ENCODE measurements around the gene AQP9. TPM values are rescaled to one million over a fixed set of nuclear protein-coding genes. Genes with fewer than 3 reads are reported as not detected.

AQP9 gene
- total RNA-seq, 1 donor from 2014 or later: not detected

DNA sequence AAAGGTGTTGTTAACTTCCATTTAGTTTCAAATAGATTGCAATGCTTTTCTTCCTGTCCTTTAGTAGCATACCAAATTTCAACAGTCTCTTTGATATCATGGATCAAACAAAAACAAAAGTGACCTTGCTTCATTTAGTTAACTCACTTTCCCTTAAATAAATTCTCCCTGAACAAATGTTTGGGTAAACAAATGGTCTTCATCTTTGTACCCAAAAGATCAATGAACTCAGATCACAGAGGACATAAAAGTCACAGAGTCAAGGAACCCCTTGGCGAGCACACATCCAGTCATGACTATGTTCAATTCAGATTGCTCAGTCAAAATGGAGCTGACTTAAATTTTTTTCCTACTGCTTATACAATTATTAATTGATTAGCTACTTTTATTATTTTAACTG lies 20.6 kb upstream of the AQP9 start:
- no peak for TF ChIP-seq EZH2 (IDR thresholded peaks at IDR 0.05; ENCODE audit: insufficient read depth, low read length)
- TF ChIP-seq, protein P1, sequence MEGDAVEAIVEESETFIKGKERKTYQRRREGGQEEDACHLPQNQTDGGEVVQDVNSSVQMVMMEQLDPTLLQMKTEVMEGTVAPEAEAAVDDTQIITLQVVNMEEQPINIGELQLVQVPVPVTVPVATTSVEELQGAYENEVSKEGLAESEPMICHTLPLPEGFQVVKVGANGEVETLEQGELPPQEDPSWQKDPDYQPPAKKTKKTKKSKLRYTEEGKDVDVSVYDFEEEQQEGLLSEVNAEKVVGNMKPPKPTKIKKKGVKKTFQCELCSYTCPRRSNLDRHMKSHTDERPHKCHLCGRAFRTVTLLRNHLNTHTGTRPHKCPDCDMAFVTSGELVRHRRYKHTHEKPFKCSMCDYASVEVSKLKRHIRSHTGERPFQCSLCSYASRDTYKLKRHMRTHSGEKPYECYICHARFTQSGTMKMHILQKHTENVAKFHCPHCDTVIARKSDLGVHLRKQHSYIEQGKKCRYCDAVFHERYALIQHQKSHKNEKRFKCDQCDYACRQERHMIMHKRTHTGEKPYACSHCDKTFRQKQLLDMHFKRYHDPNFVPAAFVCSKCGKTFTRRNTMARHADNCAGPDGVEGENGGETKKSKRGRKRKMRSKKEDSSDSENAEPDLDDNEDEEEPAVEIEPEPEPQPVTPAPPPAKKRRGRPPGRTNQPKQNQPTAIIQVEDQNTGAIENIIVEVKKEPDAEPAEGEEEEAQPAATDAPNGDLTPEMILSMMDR (IDR thresholded peaks at IDR 0.05; ENCODE audit: insufficient read depth, low read depth, low read length): no peak
- Histone ChIP-seq H3K9ac (ENCODE audit: low read length) (no peak overlapping the region), H3K79me2 (ENCODE audit: insufficient read depth, low read length) (no peaks in the 10 kb centered on the region), H4K20me1 (ENCODE audit: insufficient read depth, low read length) (no peaks in the 10 kb centered on the region), H3K36me3 (ENCODE audit: insufficient read depth, low read length) (no peaks in the 10 kb centered on the region), H3K4me1 (ENCODE audit: insufficient read depth, low read length) (no peaks in the 10 kb centered on the region), H3K9me3 (ENCODE audit: insufficient read depth, low read depth, low read length) (no peaks in the 10 kb centered on the region), H3K4me3 (ENCODE audit: insufficient read depth, low read depth, low read length) (no peak overlapping the region), H3K4me2 (ENCODE audit: low read length) (no peak overlapping the region), H3K27ac (ENCODE audit: low read depth, low read length) (no peak overlapping the region), H2AFZ (ENCODE audit: low read depth, low read length) (no peak overlapping the region), H3K27me3 (ENCODE audit: insufficient read depth, low read length) (peaks cover 4% of the 10 kb centered on the region)
- Mint-ChIP-seq H3K4me1 (ENCODE audit: low read depth, unreplicated experiment) (peaks cover 11% of the 10 kb centered on the region), H3K27me3 (ENCODE audit: low read depth, unreplicated experiment) (no peaks in the 10 kb centered on the region), H3K9me3 (ENCODE audit: unreplicated experiment) (no peaks in the 10 kb centered on the region), H3K4me3 (ENCODE audit: unreplicated experiment) (no peak overlapping the region), H3K27ac (ENCODE audit: unreplicated experiment) (no peak overlapping the region), H3K36me3 (ENCODE audit: low read depth, unreplicated experiment) (no peaks in the 10 kb centered on the region)
- DNase-seq (ENCODE audit: low read depth) (no peak), FAIRE-seq (no peak)

- Histone ChIP-seq H4K20me1 (ENCODE audit: insufficient read depth, low read length) (no peaks in the 10 kb centered on the region), H3K36me3 (ENCODE audit: insufficient read depth, low read length) (no peaks in the 10 kb centered on the region), H3K9ac (ENCODE audit: low read length) (no peak overlapping the region), H3K4me3 (ENCODE audit: insufficient read depth, low read depth, low read length) (no peak overlapping the region), H3K9me3 (ENCODE audit: insufficient read depth, low read depth, low read length) (no peaks in the 10 kb centered on the region), H3K79me2 (ENCODE audit: insufficient read depth, low read length) (no peaks in the 10 kb centered on the region), H3K27ac (ENCODE audit: low read depth, low read length) (no peak overlapping the region), H3K4me1 (ENCODE audit: insufficient read depth, low read length) (no peaks in the 10 kb centered on the region), H3K4me2 (ENCODE audit: low read length) (no peak overlapping the region), H3K27me3 (ENCODE audit: insufficient read depth, low read length) (peaks cover 4% of the 10 kb centered on the region), H2AFZ (ENCODE audit: low read depth, low read length) (no peak overlapping the region)
- Mint-ChIP-seq H3K9me3 (ENCODE audit: unreplicated experiment) (no peaks in the 10 kb centered on the region), H3K4me3 (ENCODE audit: unreplicated experiment) (no peak overlapping the region), H3K27ac (ENCODE audit: unreplicated experiment) (no peak overlapping the region), H3K36me3 (ENCODE audit: low read depth, unreplicated experiment) (no peaks in the 10 kb centered on the region), H3K4me1 (ENCODE audit: low read depth, unreplicated experiment) (peaks cover 5% of the 10 kb centered on the region), H3K27me3 (ENCODE audit: low read depth, unreplicated experiment) (no peaks in the 10 kb centered on the region)
- FAIRE-seq (no peak), DNase-seq (ENCODE audit: low read depth) (no peak)
- TF ChIP-seq EZH2 (IDR thresholded peaks at IDR 0.05; ENCODE audit: insufficient read depth, low read length): no peak
- TF ChIP-seq, protein P1 (IDR thresholded peaks at IDR 0.05; ENCODE audit: insufficient read depth, low read depth, low read length): no peak
These were observed 19.9 kb upstream of the AQP9 start for GRCh38 chr15:58118272-58118671.

DNA sequence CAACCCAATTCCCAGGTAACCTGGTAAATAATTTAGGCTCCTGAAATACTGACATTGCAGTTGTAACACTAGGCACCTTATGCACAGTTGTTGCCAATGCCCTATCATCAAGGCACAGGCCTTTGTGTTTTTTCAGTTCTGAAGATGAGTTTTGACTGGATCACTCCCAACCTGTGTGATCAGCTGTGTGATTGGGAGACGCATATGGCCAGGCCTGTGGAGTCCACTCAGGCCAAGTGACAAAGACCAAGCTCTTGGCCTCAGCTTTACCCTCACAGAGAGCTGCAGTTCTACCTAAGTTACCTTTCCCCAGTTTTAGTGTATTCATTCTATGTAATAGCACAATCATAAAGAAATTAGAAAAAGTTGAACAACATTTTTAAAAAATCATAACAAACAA lies 19.2 kb upstream of the AQP9 start:
- Mint-ChIP-seq H3K9me3 (ENCODE audit: unreplicated experiment) (peaks cover 2% of the 10 kb centered on the region), H3K36me3 (ENCODE audit: low read depth, unreplicated experiment) (no peaks in the 10 kb centered on the region), H3K27ac (ENCODE audit: unreplicated experiment) (no peak overlapping the region), H3K27me3 (ENCODE audit: low read depth, unreplicated experiment) (no peaks in the 10 kb centered on the region), H3K4me3 (ENCODE audit: unreplicated experiment) (no peak overlapping the region), H3K4me1 (ENCODE audit: low read depth, unreplicated experiment) (no peaks in the 10 kb centered on the region)
- H4K20me1 ChIP-seq (ENCODE audit: insufficient read depth, low read length): no peaks in the 10 kb centered on the region
- no peak overlapping the region for H3K4me2 ChIP-seq (ENCODE audit: low read length)
- H3K36me3 ChIP-seq (ENCODE audit: insufficient read depth, low read length): no peaks in the 10 kb centered on the region
- no peaks in the 10 kb centered on the region for H3K4me1 ChIP-seq (ENCODE audit: insufficient read depth, low read length)
- H2AFZ ChIP-seq (ENCODE audit: low read depth, low read length): no peak overlapping the region
- H3K9me3 ChIP-seq (ENCODE audit: insufficient read depth, low read depth, low read length): no peaks in the 10 kb centered on the region
- H3K27me3 ChIP-seq (ENCODE audit: insufficient read depth, low read length): peaks cover 4% of the 10 kb centered on the region
- DNase-seq (ENCODE audit: low read depth): no peak
- TF ChIP-seq, protein P1 (IDR thresholded peaks at IDR 0.05; ENCODE audit: insufficient read depth, low read depth, low read length): no peak
- no peak for TF ChIP-seq EZH2 (IDR thresholded peaks at IDR 0.05; ENCODE audit: insufficient read depth, low read length)
- no peak overlapping the region for H3K27ac ChIP-seq (ENCODE audit: low read depth, low read length)
- no peak overlapping the region for H3K4me3 ChIP-seq (ENCODE audit: insufficient read depth, low read depth, low read length)
- FAIRE-seq: no peak
- no peak overlapping the region for H3K9ac ChIP-seq (ENCODE audit: low read length)
- no peaks in the 10 kb centered on the region for H3K79me2 ChIP-seq (ENCODE audit: insufficient read depth, low read length)
